Measurements from ENCODE around the gene EZH1. TPM values are rescaled to one million over a fixed set of nuclear protein-coding genes. Genes with fewer than 3 reads are reported as not detected.

EZH1 gene
- total RNA-seq, 4 donors from 2014 or later = 31.5 to 89.5 (median 44.5) TPM

DNA sequence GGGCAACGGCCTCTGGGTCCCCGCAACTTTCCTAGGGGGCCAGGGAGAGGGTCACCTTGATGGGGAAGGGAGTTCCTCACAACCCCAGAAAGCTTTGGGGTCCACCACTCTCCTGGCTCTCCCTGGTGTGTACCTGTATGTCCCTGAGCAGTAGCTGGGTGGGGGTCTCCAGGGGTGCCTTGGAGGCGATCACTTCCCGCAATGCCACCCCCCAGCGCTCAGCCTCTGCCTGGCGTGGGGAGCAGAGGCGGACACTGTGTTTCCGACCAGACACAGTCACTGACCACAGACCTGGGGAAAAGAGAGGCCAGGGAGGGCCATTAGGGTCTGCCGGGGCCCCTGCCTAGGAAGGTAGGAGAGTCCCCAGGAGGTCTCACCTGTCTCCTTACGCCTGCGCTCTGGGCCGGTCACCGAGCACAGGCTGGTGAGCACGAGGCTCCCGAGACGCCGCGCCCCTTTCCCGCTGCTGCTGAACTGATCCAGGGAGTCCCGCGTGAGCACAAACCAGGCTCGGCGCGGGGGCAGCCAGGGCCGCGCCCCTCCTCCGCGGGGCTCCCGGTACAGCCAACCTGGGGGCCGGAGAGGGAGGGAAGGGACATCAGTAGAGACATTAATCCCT lies 71.5 kb downstream of the EZH1 start:
- peaks cover 0 to 24% of the 10 kb centered on the region in 2 donors for H3K4me1 ChIP-seq
- H3K36me3 ChIP-seq = no peaks in the 10 kb centered on the region
- H3K27ac ChIP-seq = peak overlapping the region; percentile 89 to 92
- intact Hi-C loops (cut with DNase I; ENCODE audit: low total_unique reads) = loop anchor here (10.0 kb wide), 1 partner anchor 99 kb away; the partner anchor contains the start of gene PSMC3IP
- DNase-seq = peak in 1 of 2 donors; percentile 62
- TF ChIP-seq, protein P1, sequence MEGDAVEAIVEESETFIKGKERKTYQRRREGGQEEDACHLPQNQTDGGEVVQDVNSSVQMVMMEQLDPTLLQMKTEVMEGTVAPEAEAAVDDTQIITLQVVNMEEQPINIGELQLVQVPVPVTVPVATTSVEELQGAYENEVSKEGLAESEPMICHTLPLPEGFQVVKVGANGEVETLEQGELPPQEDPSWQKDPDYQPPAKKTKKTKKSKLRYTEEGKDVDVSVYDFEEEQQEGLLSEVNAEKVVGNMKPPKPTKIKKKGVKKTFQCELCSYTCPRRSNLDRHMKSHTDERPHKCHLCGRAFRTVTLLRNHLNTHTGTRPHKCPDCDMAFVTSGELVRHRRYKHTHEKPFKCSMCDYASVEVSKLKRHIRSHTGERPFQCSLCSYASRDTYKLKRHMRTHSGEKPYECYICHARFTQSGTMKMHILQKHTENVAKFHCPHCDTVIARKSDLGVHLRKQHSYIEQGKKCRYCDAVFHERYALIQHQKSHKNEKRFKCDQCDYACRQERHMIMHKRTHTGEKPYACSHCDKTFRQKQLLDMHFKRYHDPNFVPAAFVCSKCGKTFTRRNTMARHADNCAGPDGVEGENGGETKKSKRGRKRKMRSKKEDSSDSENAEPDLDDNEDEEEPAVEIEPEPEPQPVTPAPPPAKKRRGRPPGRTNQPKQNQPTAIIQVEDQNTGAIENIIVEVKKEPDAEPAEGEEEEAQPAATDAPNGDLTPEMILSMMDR (IDR thresholded peaks at IDR 0.05) = no peak
- TF ChIP-seq POLR2A (IDR thresholded peaks at IDR 0.05) = no peak
- peak overlapping the region; percentile 88 to 91 for H3K4me3 ChIP-seq
- H3K9me3 ChIP-seq = no peaks in the 10 kb centered on the region
- no peaks in the 10 kb centered on the region for H3K27me3 ChIP-seq

DNA sequence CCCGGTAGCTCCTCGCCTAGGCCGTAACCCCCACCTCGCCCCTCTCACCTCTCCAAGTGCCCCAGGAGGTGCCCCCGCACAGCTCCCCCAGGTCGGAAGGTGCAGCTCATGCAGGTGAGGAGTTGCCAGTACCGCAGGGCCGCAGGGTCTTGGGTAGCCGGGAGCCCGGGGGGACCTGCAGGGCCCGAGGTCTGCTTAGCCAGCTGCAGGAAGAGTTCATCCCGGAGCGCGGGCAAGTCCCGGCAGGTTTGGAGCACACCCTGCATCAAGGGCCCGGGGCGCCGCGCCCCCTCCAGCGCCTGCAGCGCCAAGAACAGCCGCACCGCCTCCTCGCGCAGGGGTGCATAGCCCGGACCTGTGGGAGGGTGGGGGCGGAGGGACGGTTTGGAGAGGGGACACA lies 72.8 kb downstream of the EZH1 start:
- H3K9me3 ChIP-seq = no peaks in the 10 kb centered on the region
- H3K36me3 ChIP-seq = no peaks in the 10 kb centered on the region
- TF ChIP-seq, protein P1 (IDR thresholded peaks at IDR 0.05) = no peak
- TF ChIP-seq POLR2A (IDR thresholded peaks at IDR 0.05) = no peak
- peak in 1 of 2 donors; percentile 21 for DNase-seq
- peaks cover 0 to 29% of the 10 kb centered on the region in 2 donors for H3K4me1 ChIP-seq
- H3K27ac ChIP-seq = peak overlapping the region; percentile 89 to 92
- no peaks in the 10 kb centered on the region for H3K27me3 ChIP-seq
- intact Hi-C loops (cut with DNase I; ENCODE audit: low total_unique reads) = loop anchor here (10.0 kb wide), 1 partner anchor 97 kb away; the partner anchor contains the start of gene PSMC3IP
- no peak overlapping the region for H3K4me3 ChIP-seq

DNA sequence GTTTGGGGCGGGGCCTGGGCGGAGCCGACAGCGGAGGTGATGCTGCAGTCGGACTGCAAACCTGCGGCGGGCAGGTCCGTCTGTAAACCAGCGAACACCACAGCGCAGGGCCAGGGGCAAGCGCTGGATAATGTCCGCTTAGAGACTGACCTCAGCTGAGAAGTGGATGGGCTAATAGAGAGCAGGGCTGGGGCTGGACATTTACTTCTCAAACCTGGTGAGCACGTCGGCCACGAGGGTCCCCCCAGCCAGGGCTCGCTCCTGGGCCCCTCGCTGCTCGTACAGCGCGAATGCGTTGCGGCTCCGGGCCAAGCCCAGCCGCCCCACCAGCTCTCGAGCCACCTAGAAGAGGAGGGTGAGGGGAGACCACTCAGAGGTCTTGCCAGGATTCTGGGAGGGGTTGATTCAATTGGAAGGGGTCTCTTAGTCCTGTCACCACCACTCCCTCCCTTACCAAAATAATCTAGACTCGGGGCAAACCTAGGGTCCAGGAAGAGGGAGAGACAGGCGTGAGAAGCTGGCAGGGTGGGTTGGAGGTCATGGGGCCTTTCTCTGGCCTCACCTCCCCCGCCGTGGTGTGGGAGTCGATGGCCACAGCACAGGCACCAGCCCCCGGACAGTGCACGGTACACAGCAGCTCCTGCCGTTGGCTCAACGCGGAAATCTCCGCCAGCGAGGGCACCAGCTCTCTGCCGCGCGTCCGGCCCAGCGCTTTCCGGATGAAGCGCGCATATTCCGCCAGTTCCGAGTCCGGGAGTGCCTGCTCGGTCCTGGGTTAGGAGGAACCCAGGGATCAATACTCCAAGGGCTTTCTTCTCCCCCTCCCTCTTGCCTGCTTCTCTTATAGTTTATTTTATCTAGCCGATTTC lies 73.8 kb downstream of the EZH1 start:
- Histone ChIP-seq H3K36me3 (no peaks in the 10 kb centered on the region), H3K4me1 (peaks cover 0 to 29% of the 10 kb centered on the region in 2 donors), H3K4me3 (no peak overlapping the region), H3K9me3 (no peaks in the 10 kb centered on the region), H3K27ac (peak overlapping the region; percentile 89 to 92), H3K27me3 (no peaks in the 10 kb centered on the region)
- intact Hi-C loops (cut with DNase I; ENCODE audit: low total_unique reads) = loop anchor here (10.0 kb wide), 1 partner anchor 96 kb away; the partner anchor contains the start of gene PSMC3IP
- peak in 1 of 2 donors; percentile 20 for DNase-seq
- TF ChIP-seq, protein P1 (IDR thresholded peaks at IDR 0.05) = no peak
- no peak for TF ChIP-seq POLR2A (IDR thresholded peaks at IDR 0.05)

DNA sequence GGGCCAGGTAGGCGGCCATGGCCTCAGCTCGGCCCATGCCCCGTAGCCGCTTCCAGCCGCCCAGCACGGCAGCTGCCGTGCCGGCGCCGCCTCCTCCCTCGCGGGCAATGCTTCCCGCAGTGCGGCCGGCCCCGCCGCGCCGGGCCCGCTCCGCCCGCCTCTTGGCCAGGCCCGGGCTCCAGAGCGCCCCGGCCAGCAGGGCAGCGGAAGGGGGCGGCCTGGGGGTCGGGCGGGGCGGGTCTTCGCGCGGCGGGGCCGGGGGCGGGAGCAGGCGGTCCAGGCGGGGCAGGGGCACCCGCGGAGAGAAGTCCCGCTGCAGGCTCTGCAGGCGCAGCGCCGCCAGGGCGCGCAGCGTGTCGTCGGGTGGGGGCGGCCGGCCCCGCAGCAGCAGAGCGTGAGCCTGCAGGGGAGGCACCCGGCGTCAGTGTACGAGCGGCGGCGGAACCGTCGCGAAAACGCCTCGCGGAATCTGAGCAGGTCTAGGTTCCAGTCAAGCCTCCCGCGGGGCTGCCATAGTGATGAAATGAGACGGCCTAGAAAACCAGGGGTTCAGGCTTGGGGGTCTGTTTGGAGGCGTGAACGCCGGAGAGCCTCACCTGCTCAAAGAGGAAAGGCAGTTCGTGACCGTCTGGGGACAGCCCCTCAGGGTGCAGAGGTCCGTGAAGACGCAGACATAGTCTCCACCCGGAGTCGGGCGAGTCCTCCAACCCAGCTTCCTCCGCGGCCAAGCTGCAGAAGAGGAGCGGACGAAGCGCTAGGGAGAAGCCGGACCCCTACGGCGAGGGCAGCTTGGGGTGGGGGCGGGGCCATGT lies 74.7 kb downstream of the EZH1 start:
- Histone ChIP-seq H3K27me3 (no peaks in the 10 kb centered on the region), H3K9me3 (no peaks in the 10 kb centered on the region), H3K27ac (peak overlapping the region; percentile 89 to 92), H3K4me1 (peaks cover 0 to 29% of the 10 kb centered on the region in 2 donors), H3K36me3 (no peaks in the 10 kb centered on the region), H3K4me3 (no peak overlapping the region)
- DNase-seq = peak in 1 of 2 donors; percentile 20
- TF ChIP-seq POLR2A (IDR thresholded peaks at IDR 0.05) = no peak
- TF ChIP-seq, protein P1 (IDR thresholded peaks at IDR 0.05) = no peak
- intact Hi-C loops (cut with DNase I; ENCODE audit: low total_unique reads) = loop anchor here (10.0 kb wide), 1 partner anchor 95 kb away; the partner anchor contains the start of gene PSMC3IP

Data from uterus (tissue), 4 donors.